Skeletal muscle tissue (tissue), 4 donors: ENCODE data around the gene SLC6A11. TPM values are rescaled to one million over a fixed set of nuclear protein-coding genes. Genes with fewer than 3 reads are reported as not detected.

Source experiments
- H3K27ac ChIP-seq: one replicate; pipeline ENCODE4 v1.7.0; 2013; ENCODE audit warnings: mild to moderate bottlenecking, low read depth, low read length, inconsistent platforms
- H3K27me3 ChIP-seq, 3 donors: one replicate each; pipeline ENCODE4 v1.7.0; 2013; ENCODE audit warnings: low read length in 3 of 3; ENCODE audit not compliant: control insufficient read depth in 3 of 3, insufficient read depth in 3 of 3
- H3K36me3 ChIP-seq, 3 donors: one replicate each; pipeline ENCODE4 v1.7.0; 2013; ENCODE audit warnings: low read length in 3 of 3; ENCODE audit not compliant: control insufficient read depth in 3 of 3, insufficient read depth in 3 of 3
- H3K4me1 ChIP-seq, 3 donors: one replicate each; pipeline ENCODE4 v1.7.0; 2013; ENCODE audit warnings: low read length in 3 of 3, mild to moderate bottlenecking in 3 of 3; ENCODE audit not compliant: control insufficient read depth in 3 of 3, insufficient read depth in 3 of 3
- H3K4me3 ChIP-seq, 3 donors: one replicate each; pipeline ENCODE4 v1.7.0; 2013; ENCODE audit warnings: low read length in 3 of 3
- H3K9ac ChIP-seq, 3 donors: one replicate each; pipeline ENCODE4 v1.7.0; 2013; ENCODE audit warnings: low read length in 3 of 3, mild to moderate bottlenecking in 3 of 3, moderate library complexity in 2 of 3, low read depth in 1 of 3
- H3K9me3 ChIP-seq, 3 donors: one replicate each; pipeline ENCODE4 v1.7.0; 2013; ENCODE audit warnings: low read length in 3 of 3; ENCODE audit not compliant: control insufficient read depth in 3 of 3
- total RNA-seq: library from RNA; depleted of rRNA; stranded (reverse); fragments of >200 nt; gene quantifications from one replicate; pipeline ENCODE4 v1.2.3, GENCODE V29; 2014
- donor health status: Osteomylitis.

Gene SLC6A11
- total RNA-seq, 1 donor from 2014 or later: not detected

- no peaks in the 10 kb centered on the region for H3K9me3 ChIP-seq
- no peak overlapping the region for H3K4me3 ChIP-seq
- no peak overlapping the region for H3K27ac ChIP-seq
- no peaks in the 10 kb centered on the region for H3K4me1 ChIP-seq
- no peaks in the 10 kb centered on the region for H3K36me3 ChIP-seq
- peaks cover 0 to 23% (median 5%) of the 10 kb centered on the region in 3 donors for H3K27me3 ChIP-seq
- H3K9ac ChIP-seq: no peak overlapping the region
Observed at GRCh38 chr3:10933021-10933420, 117.0 kb downstream of the SLC6A11 start.

- Histone ChIP-seq H3K9me3 (no peaks in the 10 kb centered on the region), H3K36me3 (no peaks in the 10 kb centered on the region), H3K27ac (no peak overlapping the region), H3K4me3 (no peak overlapping the region), H3K4me1 (no peaks in the 10 kb centered on the region), H3K9ac (no peak overlapping the region), H3K27me3 (peaks cover 0 to 23% (median 5%) of the 10 kb centered on the region in 3 donors)
Observed at GRCh38 chr3:10933470-10933804, 117.4 kb downstream of the SLC6A11 start.

GRCh38 chr3:10933805-10934481 lies 117.9 kb downstream of the SLC6A11 start:
- no peaks in the 10 kb centered on the region for H3K9me3 ChIP-seq
- H3K27ac ChIP-seq: no peak overlapping the region
- no peak overlapping the region for H3K4me3 ChIP-seq
- H3K4me1 ChIP-seq: no peaks in the 10 kb centered on the region
- H3K27me3 ChIP-seq: peaks cover 0 to 23% (median 5%) of the 10 kb centered on the region in 3 donors
- no peaks in the 10 kb centered on the region for H3K36me3 ChIP-seq
- H3K9ac ChIP-seq: no peak overlapping the region

- Histone ChIP-seq H3K9me3 (no peaks in the 10 kb centered on the region), H3K9ac (no peak overlapping the region), H3K27ac (no peak overlapping the region), H3K4me1 (no peaks in the 10 kb centered on the region), H3K36me3 (no peaks in the 10 kb centered on the region), H3K4me3 (no peak overlapping the region), H3K27me3 (peaks cover 0 to 28% (median 5%) of the 10 kb centered on the region in 3 donors)
Observed at GRCh38 chr3:10935028-10935427, 119.0 kb downstream of the SLC6A11 start.

- Histone ChIP-seq H3K36me3 (no peaks in the 10 kb centered on the region), H3K27ac (no peak overlapping the region), H3K27me3 (peaks cover 0 to 28% (median 5%) of the 10 kb centered on the region in 3 donors), H3K9me3 (no peaks in the 10 kb centered on the region), H3K9ac (no peak overlapping the region), H3K4me1 (no peaks in the 10 kb centered on the region), H3K4me3 (no peak overlapping the region)
Observed at GRCh38 chr3:10935846-10936631, 120.0 kb downstream of the SLC6A11 start.

GRCh38 chr3:10936686-10937085 lies 120.7 kb downstream of the SLC6A11 start:
- Histone ChIP-seq H3K36me3 (no peaks in the 10 kb centered on the region), H3K4me3 (no peak overlapping the region), H3K4me1 (no peaks in the 10 kb centered on the region), H3K9ac (no peak overlapping the region), H3K27ac (no peak overlapping the region), H3K9me3 (no peaks in the 10 kb centered on the region), H3K27me3 (peaks cover 0 to 28% (median 5%) of the 10 kb centered on the region in 3 donors)

GRCh38 chr3:10937141-10937825 lies 121.3 kb downstream of the SLC6A11 start:
- Histone ChIP-seq H3K9ac (no peak overlapping the region), H3K27me3 (peaks cover 0 to 26% (median 5%) of the 10 kb centered on the region in 3 donors), H3K4me3 (no peak overlapping the region), H3K4me1 (no peaks in the 10 kb centered on the region), H3K27ac (no peak overlapping the region), H3K9me3 (no peaks in the 10 kb centered on the region), H3K36me3 (no peaks in the 10 kb centered on the region)

- Histone ChIP-seq H3K27ac (no peak overlapping the region), H3K9ac (no peak overlapping the region), H3K4me3 (no peak overlapping the region), H3K4me1 (no peaks in the 10 kb centered on the region), H3K27me3 (peaks cover 0 to 21% (median 8%) of the 10 kb centered on the region in 3 donors), H3K36me3 (no peaks in the 10 kb centered on the region), H3K9me3 (no peaks in the 10 kb centered on the region)
Observed at GRCh38 chr3:10939556-10939955, 123.5 kb downstream of the SLC6A11 start.

- Histone ChIP-seq H3K27me3 (peaks cover 0 to 22% (median 8%) of the 10 kb centered on the region in 3 donors), H3K9ac (no peak overlapping the region), H3K4me1 (no peaks in the 10 kb centered on the region)
Observed at GRCh38 chr3:10940106-10940505, 124.1 kb downstream of the SLC6A11 start.

GRCh38 chr3:10941972-10942371 lies 125.9 kb downstream of the SLC6A11 start:
- Histone ChIP-seq H3K36me3 (no peaks in the 10 kb centered on the region), H3K27me3 (peaks cover 0 to 15% (median 8%) of the 10 kb centered on the region in 3 donors), H3K9ac (no peak overlapping the region), H3K4me3 (no peak overlapping the region), H3K4me1 (no peaks in the 10 kb centered on the region), H3K9me3 (no peaks in the 10 kb centered on the region), H3K27ac (no peak overlapping the region)

More at GRCh38 chr3:10940106-10940505, 124.1 kb downstream of the SLC6A11 start:
- H3K4me3 ChIP-seq: no peak overlapping the region
- H3K9me3 ChIP-seq: no peaks in the 10 kb centered on the region
- H3K36me3 ChIP-seq: no peaks in the 10 kb centered on the region
- no peak overlapping the region for H3K27ac ChIP-seq
